GM12878 (cell line): ENCODE results near the gene SGCD. TPM values are rescaled to one million over a fixed set of nuclear protein-coding genes. Genes with fewer than 3 reads are reported as not detected.

ENCODE experiments used
- BCL11A ChIP-seq: IDR thresholded peaks from 2 replicates; pipeline ENCODE4 v1.6.1; 2011; ENCODE audit warnings: low read depth, low read length
- BMI1 ChIP-seq: fragments of 450-650 bp; IDR thresholded peaks from 2 replicates; pipeline ENCODE4 v1.6.1; 2016; ENCODE audit warnings: mild to moderate bottlenecking, moderate library complexity, borderline replicate concordance
- EP300 ChIP-seq, 2 experiments: fragments of 150-350 bp in 1 of 2; IDR thresholded peaks; 2 replicates each; pipeline ENCODE4 v1.6.1; 2011 to 2012; ENCODE audit warnings: low read depth in 2 of 2, low read length in 2 of 2, borderline replicate concordance in 1 of 2, improper control_type of control experiment in 1 of 2, inconsistent platforms in 1 of 2; ENCODE audit not compliant: control insufficient read depth in 1 of 2
- FOXK2 ChIP-seq: fragments of 450-650 bp; IDR thresholded peaks from 2 replicates; pipeline ENCODE4 v1.6.1; 2017; ENCODE audit warnings: mild to moderate bottlenecking, moderate library complexity
- GATAD2B ChIP-seq: fragments of 450-650 bp; conservative IDR thresholded peaks from 2 replicates; pipeline ENCODE4 v1.6.1; 2017; ENCODE audit warnings: low read depth, mild to moderate bottlenecking, moderate library complexity
- HDAC6 ChIP-seq: fragments of 200-600 bp; sonication (generic); IDR thresholded peaks from one replicate; pipeline ENCODE4 v1.8.0; 2017; ENCODE audit warnings: antibody characterized with exemption; ENCODE audit not compliant: unreplicated experiment
- IKZF1 ChIP-seq: fragments of 450-650 bp; conservative IDR thresholded peaks from 2 replicates; pipeline ENCODE4 v1.6.1; 2017; ENCODE audit warnings: antibody characterized with exemption, mild to moderate bottlenecking
- MTA3 ChIP-seq: IDR thresholded peaks from 2 replicates; pipeline ENCODE4 v1.6.1; 2012; ENCODE audit warnings: low read length, inconsistent platforms, borderline replicate concordance
- MXI1 ChIP-seq: fragments of 150-350 bp; IDR thresholded peaks from 2 replicates; pipeline ENCODE4 v1.6.1; 2011; ENCODE audit warnings: low read depth, mild to moderate bottlenecking, inconsistent platforms, low read length, improper control_type of control experiment
- MYC ChIP-seq: IDR thresholded peaks from 2 replicates; pipeline ENCODE4 v1.6.1; 2011; ENCODE audit warnings: mild to moderate bottlenecking, low read length, moderate library complexity, inconsistent platforms; ENCODE audit not compliant: insufficient read depth, insufficient replicate concordance, insufficient read length, severe bottlenecking
- NFIC ChIP-seq: IDR thresholded peaks from 2 replicates; pipeline ENCODE4 v1.6.1; 2012; ENCODE audit warnings: low read depth, mild to moderate bottlenecking, inconsistent platforms, low read length, moderate library complexity
- NFXL1 ChIP-seq: fragments of 450-650 bp; IDR thresholded peaks from 2 replicates; pipeline ENCODE4 v1.6.1; 2017; ENCODE audit warnings: antibody characterized with exemption, mild to moderate bottlenecking, borderline replicate concordance
- NR2C2 ChIP-seq: IDR thresholded peaks from 2 replicates; pipeline ENCODE4 v1.6.1; 2011; ENCODE audit warnings: borderline replicate concordance, low read depth; ENCODE audit not compliant: control insufficient read depth, insufficient read length
- POLR2A ChIP-seq: IDR thresholded peaks from 2 replicates; pipeline ENCODE4 v1.6.1; 2011; ENCODE audit warnings: low read depth, mild to moderate bottlenecking, low read length
- POU2F2 ChIP-seq: IDR thresholded peaks from 3 replicates; pipeline ENCODE4 v1.6.1; 2011; ENCODE audit warnings: low read depth, mild to moderate bottlenecking, low read length, borderline replicate concordance
- PRDM15 ChIP-seq: fragments of 450-650 bp; formaldehyde crosslinking; IDR thresholded peaks from 2 replicates; pipeline ENCODE4 v1.4.0; 2020; ENCODE audit warnings: mild to moderate bottlenecking, moderate library complexity
- SMARCA5 ChIP-seq: fragments of 450-650 bp; IDR thresholded peaks from 2 replicates; pipeline ENCODE4 v1.6.1; 2017; ENCODE audit warnings: mild to moderate bottlenecking
- SP1 ChIP-seq: IDR thresholded peaks from one replicate; pipeline ENCODE4 v1.6.1; 2011; ENCODE audit warnings: low read depth, low read length
- SPI1 ChIP-seq: IDR thresholded peaks from 2 replicates; pipeline ENCODE4 v1.6.1; 2011; ENCODE audit warnings: low read depth, mild to moderate bottlenecking, low read length, moderate library complexity, borderline replicate concordance; ENCODE audit not compliant: insufficient read depth
- TCF7 ChIP-seq: IDR thresholded peaks from 2 replicates; pipeline ENCODE4 v1.6.1; 2014; ENCODE audit warnings: antibody characterized with exemption, borderline replicate concordance
- YBX1 ChIP-seq: fragments of 450-650 bp; IDR thresholded peaks from 2 replicates; pipeline ENCODE4 v1.6.1; 2016; ENCODE audit warnings: antibody characterized with exemption
- ZBTB33 ChIP-seq: fragments of 450-650 bp; IDR thresholded peaks from 2 replicates; pipeline ENCODE4 v1.6.1; 2017; ENCODE audit warnings: mild to moderate bottlenecking
- ZNF384 ChIP-seq: IDR thresholded peaks from 2 replicates; pipeline ENCODE4 v1.6.1; 2012; ENCODE audit warnings: low read depth, mild to moderate bottlenecking, low read length, improper control_type of control experiment, borderline replicate concordance
- ZSCAN29 ChIP-seq: fragments of 450-650 bp; IDR thresholded peaks from 2 replicates; pipeline ENCODE4 v1.6.1; 2017; ENCODE audit warnings: mild to moderate bottlenecking, moderate library complexity
- polyA plus RNA-seq, 11 experiments: library from polyadenylated mRNA; depleted of rRNA in 4 of 11; unstranded in 6 of 11; stranded (reverse) in 5 of 11; fragments of >200 nt; fragmentation: Nextera tagmentation in 4 of 11; fragmentation: Illumina TruSeq in 1 of 11; extraction: Ambion mirVana in 4 of 11; extraction: Trizol in 1 of 11; gene quantifications; 1 replicate in 1 of 11; 2 replicates in 10 of 11; pipeline versions ENCODE4 v1.2.1 to v1.2.3, GENCODE V29; 2011 to 2016; ENCODE audit warnings: inconsistent platforms in 2 of 11, missing spikeins in 2 of 11, low read depth in 1 of 11
- total RNA-seq, 4 experiments: library from RNA; depleted of rRNA in 3 of 4; stranded (reverse); fragments of >200 nt in 3 of 4; fragmentation: Illumina TruSeq in 1 of 4; extraction: Trizol in 1 of 4; gene quantifications; 2 replicates each; pipeline versions ENCODE4 v1.2.1 to v1.2.3, GENCODE V29; 2013 to 2021

Gene SGCD
- total and polyA plus RNA-seq, 10 of the 15 experiments (the other 5 are each of a cell fraction or from before 2014, with no cell fraction given), result 0.06 TPM; not detected in 9

GRCh38 chr5:156402387-156402921, 75.5 kb downstream of the SGCD start (continued):
- peak; percentile 48 for TF ChIP-seq IKZF1
- TF ChIP-seq PRDM15 (CRISPR knock-in tag), result no peak
- TF ChIP-seq MTA3, result no peak
- TF ChIP-seq ZNF384, result no peak
- no peak for TF ChIP-seq YBX1
- TF ChIP-seq POU2F2, result peak; percentile 92; the same call in 2 of the 3 replicates
- TF ChIP-seq NFXL1, result no peak
- TF ChIP-seq MYC, result no peak
- no peak for TF ChIP-seq SMARCA5
- TF ChIP-seq HDAC6, result no peak
- no peak for TF ChIP-seq ZBTB33
- TF ChIP-seq NFIC, result peak; percentile 87
- TF ChIP-seq EP300 (IDR thresholded peaks at IDR 0.05; ENCODE audit: borderline replicate concordance in 1 of 2, control insufficient read depth in 1 of 2, low read depth in 2 of 2, low read length in 2 of 2), result peak; percentile 26 to 56; a peak in 1 of 4 replicates
- peak; percentile 56; the same call in 1 of the 2 replicates for TF ChIP-seq BCL11A
- no peak for TF ChIP-seq GATAD2B
- no peak for TF ChIP-seq FOXK2
- TF ChIP-seq BMI1, result peak; percentile 99
- peak; percentile 19; the same call in 1 of the 2 replicates for TF ChIP-seq MXI1
- no peak for TF ChIP-seq NR2C2
- TF ChIP-seq ZSCAN29, result no peak
- TF ChIP-seq SP1, result no peak
- no peak for TF ChIP-seq POLR2A
- no peak for TF ChIP-seq SPI1
- no peak for TF ChIP-seq TCF7
